ENCODE data around the gene SBF1. TPM values are rescaled to one million over a fixed set of nuclear protein-coding genes. Genes with fewer than 3 reads are reported as not detected.

Gene SBF1
- total RNA-seq, 2 experiments from 2014 or later = 220 to 227 TPM

GRCh38 chr22:50506611-50507420 lies 32.0 kb upstream of the SBF1 start:
- H3K27ac ChIP-seq (ENCODE audit: low read depth in 1 of 2, low read length in 2 of 2) = peak overlapping the region; percentile 89 to 92
- H3K36me3 ChIP-seq (ENCODE audit: insufficient read depth, low read length) = peaks cover 37% of the 10 kb centered on the region
- ATAC-seq (ENCODE audit: poor library complexity) (no peak), DNase-seq (peak in 1 of 14 experiments; percentile 17)
- H3K4me1 Mint-ChIP-seq (ENCODE audit: low read depth) = peaks cover 21% of the 10 kb centered on the region
- no peaks in the 10 kb centered on the region for H3K27me3 Mint-ChIP-seq
- ChIA-PET POLR2A (interaction anchor here (1.1 to 4.9 kb wide), 12 partner anchors 12 to 115 kb away, joined by 3 to 250 read pairs (median 18); partner anchors contain the start of genes CHKB, SCO2, SYCE3 and TYMP), CTCF (interaction anchor here (2.0 to 3.6 kb wide), 4 partner anchors 19 to 114 kb away, joined by 5 to 42 read pairs (median 16); partner anchors contain the start of genes SCO2 and SYCE3)
- peak overlapping the region; percentile 89 for H3K27ac Mint-ChIP-seq
- TF ChIP-seq CTCF (IDR thresholded peaks at IDR 0.05) = no peak
- peak overlapping the region; percentile 92 for H3K4me3 ChIP-seq (ENCODE audit: low read length)
- H3K27me3 ChIP-seq (ENCODE audit: control insufficient read depth in 1 of 2, insufficient read depth in 2 of 2, low read length in 2 of 2) = no peaks in the 10 kb centered on the region
- peak overlapping the region; percentile 94 for H3K4me3 Mint-ChIP-seq
- intact Hi-C loops (cut with DNase I, micrococcal nuclease) = loop anchor here (1.0 to 10.0 kb wide), 5 partner anchors 30 to 162 kb away; partner anchors contain the start of gene PPP6R2 (in 1 of the 2)
- H3K36me3 Mint-ChIP-seq (ENCODE audit: low read depth) = peaks cover 15% of the 10 kb centered on the region
- no peaks in the 10 kb centered on the region for H3K9me3 ChIP-seq (ENCODE audit: control insufficient read depth in 1 of 2, insufficient read depth in 1 of 2, low read length in 2 of 2)
- no peaks in the 10 kb centered on the region for H3K9me3 Mint-ChIP-seq
- peaks cover 38% of the 10 kb centered on the region for H3K4me1 ChIP-seq (ENCODE audit: insufficient read depth, low read length)

- intact Hi-C loops (cut with DNase I, micrococcal nuclease) = loop anchor here (2.0 to 10.0 kb wide), 4 partner anchors 29 to 161 kb away; partner anchors contain the start of gene PPP6R2 (in 1 of the 2)
- Histone ChIP-seq H3K4me1 (ENCODE audit: insufficient read depth, low read length) (peaks cover 38% of the 10 kb centered on the region), H3K27me3 (ENCODE audit: control insufficient read depth in 1 of 2, insufficient read depth in 2 of 2, low read length in 2 of 2) (no peaks in the 10 kb centered on the region), H3K4me3 (ENCODE audit: low read length) (peak overlapping the region; percentile 92), H3K36me3 (ENCODE audit: insufficient read depth, low read length) (peaks cover 37% of the 10 kb centered on the region), H3K9me3 (ENCODE audit: control insufficient read depth in 1 of 2, insufficient read depth in 1 of 2, low read length in 2 of 2) (no peaks in the 10 kb centered on the region), H3K27ac (ENCODE audit: low read depth in 1 of 2, low read length in 2 of 2) (peak overlapping the region; percentile 2 to 89)
- DNase-seq (peak in 1 of 14 experiments; percentile 51), ATAC-seq (ENCODE audit: poor library complexity) (no peak)
- Mint-ChIP-seq H3K27me3 (no peaks in the 10 kb centered on the region), H3K9me3 (no peaks in the 10 kb centered on the region), H3K4me3 (peak overlapping the region; percentile 45), H3K36me3 (ENCODE audit: low read depth) (peaks cover 15% of the 10 kb centered on the region), H3K4me1 (ENCODE audit: low read depth) (peaks cover 21% of the 10 kb centered on the region), H3K27ac (peak overlapping the region; percentile 89)
- POLR2A ChIA-PET = interaction anchor here (1.4 to 4.9 kb wide), 2 partner anchors 19 to 115 kb away, joined by 3 to 250 read pairs; partner anchors contain the start of gene SCO2
- CTCF ChIA-PET = no interaction called here
- TF ChIP-seq CTCF (IDR thresholded peaks at IDR 0.05) = no peak
Measured at GRCh38 chr22:50505776-50506610, 31.2 kb upstream of the SBF1 start.

- Mint-ChIP-seq H3K4me3 (no peak overlapping the region), H3K36me3 (ENCODE audit: low read depth) (peaks cover 15% of the 10 kb centered on the region), H3K27me3 (no peaks in the 10 kb centered on the region), H3K9me3 (no peaks in the 10 kb centered on the region), H3K4me1 (ENCODE audit: low read depth) (peaks cover 21% of the 10 kb centered on the region), H3K27ac (no peak overlapping the region)
- CTCF ChIA-PET = no interaction called here
- TF ChIP-seq CTCF (IDR thresholded peaks at IDR 0.05) = no peak
- no peaks in the 10 kb centered on the region for H3K9me3 ChIP-seq (ENCODE audit: control insufficient read depth in 1 of 2, insufficient read depth in 1 of 2, low read length in 2 of 2)
- intact Hi-C loops (cut with DNase I, micrococcal nuclease) = loop anchor here (5.0 to 10.0 kb wide), 3 partner anchors 33 to 161 kb away; partner anchors contain the start of gene PPP6R2 (in 1 of the 2)
- no peaks in the 10 kb centered on the region for H3K27me3 ChIP-seq (ENCODE audit: control insufficient read depth in 1 of 2, insufficient read depth in 2 of 2, low read length in 2 of 2)
- peaks cover 38% of the 10 kb centered on the region for H3K4me1 ChIP-seq (ENCODE audit: insufficient read depth, low read length)
- H3K27ac ChIP-seq (ENCODE audit: low read depth in 1 of 2, low read length in 2 of 2) = no peak overlapping the region
- no peak overlapping the region for H3K4me3 ChIP-seq (ENCODE audit: low read length)
- ATAC-seq (ENCODE audit: poor library complexity) (no peak), DNase-seq (peak in 1 of 14 experiments; percentile 41)
- POLR2A ChIA-PET = interaction anchor here (1.4 kb wide), 1 partner anchor 116 kb away, joined by 3 read pairs; no protein-coding TSS in a partner anchor
- H3K36me3 ChIP-seq (ENCODE audit: insufficient read depth, low read length) = peaks cover 37% of the 10 kb centered on the region
Measured at GRCh38 chr22:50505276-50505775, 30.5 kb upstream of the SBF1 start.
